Brain microvascular endothelial cell (primary cell): ENCODE results near the gene UNC5B.

Experiments
- DNase-seq: peaks from one replicate; pipeline ENCODE4 v3.0.0-alpha.2; 2020
- H3K27ac ChIP-seq: fragments of 250-450 bp; sonication (Bioruptor Pico); 2 replicates; pipeline ENCODE4 v1.5.1; 2020; ENCODE audit warnings: mild to moderate bottlenecking, moderate library complexity
- H3K27me3 ChIP-seq: fragments of 250-450 bp; sonication (Bioruptor Pico); replicated peaks from 2 replicates; pipeline ENCODE4 v1.5.1; 2020; ENCODE audit warnings: mild to moderate bottlenecking
- H3K36me3 ChIP-seq: fragments of 250-450 bp; sonication (Bioruptor Pico); replicated peaks from 2 replicates; pipeline ENCODE4 v1.5.1; 2020; ENCODE audit warnings: mild to moderate bottlenecking
- H3K4me3 ChIP-seq: 2 replicates; pipeline ENCODE4 v1.5.1; 2011; ENCODE audit warnings: low read depth, mild to moderate bottlenecking, control low read depth, low read length, moderate library complexity
- in situ Hi-C: cut with HindIII; loops from 2 replicates; pipeline ENCODE4 v1.10.0; 2017; ENCODE audit warnings: low sequenced_read_pairs, low pct_ligation_motif_present
- TF ChIP-seq, protein P1 (sequence below): IDR thresholded peaks from 2 replicates; pipeline ENCODE4 v1.5.1; 2011; ENCODE audit warnings: low read depth, mild to moderate bottlenecking, moderate library complexity, low read length, control low read depth, inconsistent platforms; ENCODE audit errors: missing control alignments

UNC5B gene

DNA sequence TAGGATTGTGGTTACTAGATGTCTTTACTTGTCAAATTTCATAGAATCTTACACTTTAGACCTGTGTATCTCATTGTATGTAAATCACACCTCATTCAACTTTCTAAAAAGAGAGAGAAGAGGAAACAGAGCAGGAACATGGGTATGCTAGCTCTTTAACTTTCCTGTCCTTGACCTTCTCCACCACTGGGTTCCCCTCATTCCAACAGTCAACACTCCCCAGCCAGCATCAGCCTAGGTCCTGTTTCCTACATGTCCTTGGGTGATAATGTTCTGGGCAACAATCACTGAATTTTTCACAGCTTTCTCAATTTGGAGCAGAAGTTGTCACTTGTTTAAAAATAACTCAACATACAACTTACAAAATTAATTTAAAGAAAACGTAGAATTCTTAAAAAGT lies 9.2 kb upstream of the UNC5B start:
- DNase-seq, result no peak
- Histone ChIP-seq H3K27ac (no peak overlapping the region), H3K27me3 (no peaks in the 10 kb centered on the region), H3K36me3 (no peaks in the 10 kb centered on the region), H3K4me3 (no peak overlapping the region)
- TF ChIP-seq, protein P1, sequence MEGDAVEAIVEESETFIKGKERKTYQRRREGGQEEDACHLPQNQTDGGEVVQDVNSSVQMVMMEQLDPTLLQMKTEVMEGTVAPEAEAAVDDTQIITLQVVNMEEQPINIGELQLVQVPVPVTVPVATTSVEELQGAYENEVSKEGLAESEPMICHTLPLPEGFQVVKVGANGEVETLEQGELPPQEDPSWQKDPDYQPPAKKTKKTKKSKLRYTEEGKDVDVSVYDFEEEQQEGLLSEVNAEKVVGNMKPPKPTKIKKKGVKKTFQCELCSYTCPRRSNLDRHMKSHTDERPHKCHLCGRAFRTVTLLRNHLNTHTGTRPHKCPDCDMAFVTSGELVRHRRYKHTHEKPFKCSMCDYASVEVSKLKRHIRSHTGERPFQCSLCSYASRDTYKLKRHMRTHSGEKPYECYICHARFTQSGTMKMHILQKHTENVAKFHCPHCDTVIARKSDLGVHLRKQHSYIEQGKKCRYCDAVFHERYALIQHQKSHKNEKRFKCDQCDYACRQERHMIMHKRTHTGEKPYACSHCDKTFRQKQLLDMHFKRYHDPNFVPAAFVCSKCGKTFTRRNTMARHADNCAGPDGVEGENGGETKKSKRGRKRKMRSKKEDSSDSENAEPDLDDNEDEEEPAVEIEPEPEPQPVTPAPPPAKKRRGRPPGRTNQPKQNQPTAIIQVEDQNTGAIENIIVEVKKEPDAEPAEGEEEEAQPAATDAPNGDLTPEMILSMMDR, result no peak
- in situ Hi-C loops, result no loop called here

DNA sequence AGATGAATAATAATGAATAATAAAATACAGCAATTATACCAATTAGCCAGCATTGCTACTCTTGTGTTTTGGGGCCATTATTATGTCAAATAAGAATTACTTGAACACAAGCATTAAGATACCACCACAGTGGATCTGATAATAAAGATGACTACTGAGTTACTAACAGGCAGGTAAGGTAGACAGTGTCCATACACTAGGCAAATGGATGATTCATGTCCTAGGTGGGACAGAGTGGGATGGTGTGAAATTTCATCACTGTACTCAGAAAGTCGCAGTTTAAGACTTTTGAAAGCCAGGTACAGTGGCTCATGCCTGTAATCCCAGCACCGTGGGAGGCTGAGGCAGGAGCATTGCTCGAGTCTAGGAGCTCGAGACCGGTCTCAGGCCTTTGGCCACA lies 8.7 kb upstream of the UNC5B start:
- TF ChIP-seq, protein P1, result no peak
- in situ Hi-C loops, result no loop called here
- DNase-seq, result no peak
- no peaks in the 10 kb centered on the region for H3K27me3 ChIP-seq
- no peaks in the 10 kb centered on the region for H3K36me3 ChIP-seq
- H3K27ac ChIP-seq, result no peak overlapping the region
- no peak overlapping the region for H3K4me3 ChIP-seq

DNA sequence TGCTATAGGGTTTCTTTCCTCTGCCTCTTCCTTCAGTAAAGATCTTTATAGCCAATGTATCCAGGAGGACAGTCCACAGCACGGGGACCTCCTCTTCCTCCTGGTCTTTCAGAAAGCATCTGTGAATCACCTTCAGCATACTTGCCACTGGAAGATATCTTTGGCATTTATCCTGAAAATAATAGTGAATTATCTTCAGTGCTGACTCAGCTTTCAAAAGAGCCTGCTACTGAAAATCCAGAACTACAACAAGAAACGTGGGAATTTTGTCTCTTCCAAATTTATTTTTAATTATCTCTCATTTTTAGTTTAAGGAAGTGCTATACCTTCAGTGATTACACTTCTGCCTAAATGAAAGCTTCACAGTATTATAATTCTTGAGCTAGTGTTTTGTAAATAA lies 7.6 kb upstream of the UNC5B start:
- no peak for DNase-seq
- H3K36me3 ChIP-seq, result no peaks in the 10 kb centered on the region
- TF ChIP-seq, protein P1, result no peak
- no peak overlapping the region for H3K27ac ChIP-seq
- H3K27me3 ChIP-seq, result peaks cover 4% of the 10 kb centered on the region
- in situ Hi-C loops, result no loop called here
- no peak overlapping the region for H3K4me3 ChIP-seq

DNA sequence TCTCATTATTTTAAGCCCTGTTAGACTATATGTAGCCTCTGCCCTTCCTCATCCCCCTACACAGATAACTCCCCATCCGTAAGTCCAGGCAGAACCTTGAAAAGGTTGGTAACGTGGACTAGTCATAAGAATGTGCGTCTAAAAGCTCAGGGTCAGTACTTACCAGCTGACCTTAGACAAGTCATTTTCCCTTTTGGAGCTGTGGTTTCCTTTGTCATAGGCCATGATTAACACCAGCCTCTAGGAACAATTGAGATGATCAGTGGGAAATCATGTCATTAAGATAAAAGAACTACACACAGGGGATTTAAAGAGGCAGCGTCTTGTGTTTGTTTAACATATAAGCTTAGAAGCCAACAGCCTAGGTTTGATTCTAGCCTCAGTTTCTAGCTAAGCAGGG lies 6.9 kb upstream of the UNC5B start:
- no peak overlapping the region for H3K27ac ChIP-seq
- H3K4me3 ChIP-seq, result no peak overlapping the region
- H3K36me3 ChIP-seq, result no peaks in the 10 kb centered on the region
- TF ChIP-seq, protein P1, result no peak
- peaks cover 11% of the 10 kb centered on the region for H3K27me3 ChIP-seq
- in situ Hi-C loops, result no loop called here
- no peak for DNase-seq

DNA sequence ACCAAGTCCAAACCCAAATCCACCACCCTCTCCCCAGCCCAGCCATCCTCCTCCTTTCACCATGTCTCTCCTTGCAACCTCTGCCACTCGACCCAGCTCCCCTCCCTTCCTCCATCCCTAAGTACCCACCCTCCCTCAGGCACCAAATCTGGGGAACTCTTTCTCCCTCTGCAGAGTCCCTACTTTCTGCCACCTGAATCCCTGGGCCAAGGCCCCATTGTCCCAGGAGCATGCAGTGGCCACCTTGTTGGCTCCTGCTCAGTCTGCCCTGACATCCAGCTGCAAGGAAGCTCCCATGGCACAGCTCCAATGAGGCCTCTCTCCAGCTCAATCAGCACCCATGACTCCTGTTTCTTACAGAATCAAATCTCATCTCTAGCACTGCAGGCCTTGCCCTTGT lies 5.5 kb upstream of the UNC5B start:
- Histone ChIP-seq H3K27ac (no peak overlapping the region), H3K4me3 (no peak overlapping the region), H3K36me3 (no peaks in the 10 kb centered on the region), H3K27me3 (peaks cover 21% of the 10 kb centered on the region)
- no peak for DNase-seq
- TF ChIP-seq, protein P1, result no peak
- in situ Hi-C loops, result no loop called here

DNA sequence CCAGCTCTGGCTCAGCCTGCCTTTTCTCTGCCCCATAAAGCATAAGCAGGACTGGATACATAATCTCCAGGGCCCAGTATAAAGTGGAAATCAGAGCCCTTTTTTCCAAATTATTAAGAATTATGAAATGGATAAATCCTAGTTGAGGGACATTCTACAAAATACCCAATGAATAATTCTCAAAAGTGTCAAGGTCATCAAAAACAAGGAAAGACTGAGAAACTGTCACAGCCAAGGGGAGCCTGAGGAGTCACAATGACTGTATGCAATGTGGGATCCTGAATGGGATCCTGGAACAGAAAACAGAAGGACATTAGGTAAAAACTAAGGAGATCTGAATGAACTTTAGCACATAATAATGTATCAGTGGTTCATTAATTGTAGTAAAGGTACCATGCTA lies 4.8 kb upstream of the UNC5B start:
- Histone ChIP-seq H3K27me3 (peaks cover 21% of the 10 kb centered on the region), H3K36me3 (no peaks in the 10 kb centered on the region), H3K27ac (no peak overlapping the region), H3K4me3 (no peak overlapping the region)
- TF ChIP-seq, protein P1, result no peak
- in situ Hi-C loops, result no loop called here
- DNase-seq, result no peak
